ENCODE data around the gene DLGAP1.

DLGAP1 gene

GRCh38 chr18:3631887-3632286, 823.2 kb downstream of the DLGAP1 start:
- H3K9ac ChIP-seq (ENCODE audit: low read depth, low read length) = no peak overlapping the region
- H3K9me3 ChIP-seq (ENCODE audit: insufficient read depth, low read depth, low read length) = no peaks in the 10 kb centered on the region
- no peak overlapping the region for H3K27ac ChIP-seq (ENCODE audit: low read length)
- H3K27me3 ChIP-seq (ENCODE audit: insufficient read depth, low read length) = no peaks in the 10 kb centered on the region
- no peaks in the 10 kb centered on the region for H3K36me3 ChIP-seq (ENCODE audit: insufficient read depth, low read depth, low read length)
- no peak overlapping the region for H3K4me3 ChIP-seq (ENCODE audit: low read length)
- no peaks in the 10 kb centered on the region for H3K4me1 ChIP-seq (ENCODE audit: insufficient read depth, low read length)

GRCh38 chr18:3626929-3627458, 828.1 kb downstream of the DLGAP1 start:
- Histone ChIP-seq H3K4me1 (ENCODE audit: insufficient read depth, low read length) (peaks cover 31% of the 10 kb centered on the region), H3K27me3 (ENCODE audit: insufficient read depth, low read length) (no peaks in the 10 kb centered on the region), H3K9ac (ENCODE audit: low read depth, low read length) (no peak overlapping the region), H3K36me3 (ENCODE audit: insufficient read depth, low read depth, low read length) (no peaks in the 10 kb centered on the region), H3K27ac (ENCODE audit: low read length) (no peak overlapping the region), H3K4me3 (ENCODE audit: low read length) (no peak overlapping the region), H3K9me3 (ENCODE audit: insufficient read depth, low read depth, low read length) (no peaks in the 10 kb centered on the region)

DNA sequence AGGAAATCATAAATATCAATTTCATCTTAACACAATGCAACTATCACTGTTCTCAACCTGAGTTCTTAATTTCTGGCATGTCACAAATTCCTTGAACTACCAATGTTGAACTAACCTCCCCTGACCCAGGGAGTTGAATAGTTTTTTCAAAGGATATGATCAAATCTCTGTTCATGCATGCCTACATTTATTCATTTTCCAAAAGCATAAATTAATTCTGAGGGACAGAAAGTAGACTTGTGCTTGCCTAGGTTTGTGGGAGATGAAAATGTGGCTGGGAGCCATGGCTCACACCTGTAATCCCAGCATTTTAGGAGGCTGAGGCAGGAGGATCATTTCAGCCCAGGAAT, 829.4 kb downstream of the DLGAP1 start:
- H3K9me3 ChIP-seq (ENCODE audit: insufficient read depth, low read depth, low read length) = no peaks in the 10 kb centered on the region
- no peak overlapping the region for H3K4me3 ChIP-seq (ENCODE audit: low read length)
- no peak overlapping the region; the same call in 1 of the 2 replicates for H3K9ac ChIP-seq (ENCODE audit: low read depth, low read length)
- H3K27me3 ChIP-seq (ENCODE audit: insufficient read depth, low read length) = no peaks in the 10 kb centered on the region
- peaks cover 31% of the 10 kb centered on the region for H3K4me1 ChIP-seq (ENCODE audit: insufficient read depth, low read length)
- no peaks in the 10 kb centered on the region for H3K36me3 ChIP-seq (ENCODE audit: insufficient read depth, low read depth, low read length)
- no peak overlapping the region for H3K27ac ChIP-seq (ENCODE audit: low read length)

GRCh38 chr18:3624935-3625741, 830.0 kb downstream of the DLGAP1 start:
- Histone ChIP-seq H3K9ac (ENCODE audit: low read depth, low read length) (peak overlapping the region; percentile 60; the same call in 1 of the 2 replicates), H3K27me3 (ENCODE audit: insufficient read depth, low read length) (no peaks in the 10 kb centered on the region), H3K36me3 (ENCODE audit: insufficient read depth, low read depth, low read length) (no peaks in the 10 kb centered on the region), H3K27ac (ENCODE audit: low read length) (no peak overlapping the region), H3K9me3 (ENCODE audit: insufficient read depth, low read depth, low read length) (no peaks in the 10 kb centered on the region), H3K4me1 (ENCODE audit: insufficient read depth, low read length) (peaks cover 31% of the 10 kb centered on the region), H3K4me3 (ENCODE audit: low read length) (no peak overlapping the region)

DNA sequence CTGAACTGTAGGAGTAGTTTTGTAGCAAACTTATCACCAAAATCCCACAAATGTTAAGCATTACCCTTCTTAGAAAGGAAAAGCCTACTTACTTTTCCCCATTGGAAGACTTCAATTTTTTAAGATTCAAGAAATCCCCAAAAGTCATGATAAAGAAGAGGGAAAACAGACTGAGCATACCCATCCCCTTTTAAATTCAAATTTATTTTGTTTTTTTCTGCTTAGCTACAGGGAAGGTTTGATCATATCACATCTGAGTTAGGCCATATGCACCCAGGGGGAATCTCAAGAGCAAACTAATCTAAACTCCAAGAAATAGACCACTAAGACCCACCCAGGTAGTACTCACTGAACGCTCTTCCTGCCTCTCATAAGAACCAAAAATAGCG, 830.6 kb downstream of the DLGAP1 start:
- H3K9me3 ChIP-seq (ENCODE audit: insufficient read depth, low read depth, low read length) = no peaks in the 10 kb centered on the region
- H3K36me3 ChIP-seq (ENCODE audit: insufficient read depth, low read depth, low read length) = no peaks in the 10 kb centered on the region
- peaks cover 31% of the 10 kb centered on the region for H3K4me1 ChIP-seq (ENCODE audit: insufficient read depth, low read length)
- H3K27me3 ChIP-seq (ENCODE audit: insufficient read depth, low read length) = no peaks in the 10 kb centered on the region
- peak overlapping the region; percentile 16 for H3K27ac ChIP-seq (ENCODE audit: low read length)
- peak overlapping the region; percentile 60; the same call in 1 of the 2 replicates for H3K9ac ChIP-seq (ENCODE audit: low read depth, low read length)
- H3K4me3 ChIP-seq (ENCODE audit: low read length) = no peak overlapping the region; the same call in 1 of the 2 replicates

DNA sequence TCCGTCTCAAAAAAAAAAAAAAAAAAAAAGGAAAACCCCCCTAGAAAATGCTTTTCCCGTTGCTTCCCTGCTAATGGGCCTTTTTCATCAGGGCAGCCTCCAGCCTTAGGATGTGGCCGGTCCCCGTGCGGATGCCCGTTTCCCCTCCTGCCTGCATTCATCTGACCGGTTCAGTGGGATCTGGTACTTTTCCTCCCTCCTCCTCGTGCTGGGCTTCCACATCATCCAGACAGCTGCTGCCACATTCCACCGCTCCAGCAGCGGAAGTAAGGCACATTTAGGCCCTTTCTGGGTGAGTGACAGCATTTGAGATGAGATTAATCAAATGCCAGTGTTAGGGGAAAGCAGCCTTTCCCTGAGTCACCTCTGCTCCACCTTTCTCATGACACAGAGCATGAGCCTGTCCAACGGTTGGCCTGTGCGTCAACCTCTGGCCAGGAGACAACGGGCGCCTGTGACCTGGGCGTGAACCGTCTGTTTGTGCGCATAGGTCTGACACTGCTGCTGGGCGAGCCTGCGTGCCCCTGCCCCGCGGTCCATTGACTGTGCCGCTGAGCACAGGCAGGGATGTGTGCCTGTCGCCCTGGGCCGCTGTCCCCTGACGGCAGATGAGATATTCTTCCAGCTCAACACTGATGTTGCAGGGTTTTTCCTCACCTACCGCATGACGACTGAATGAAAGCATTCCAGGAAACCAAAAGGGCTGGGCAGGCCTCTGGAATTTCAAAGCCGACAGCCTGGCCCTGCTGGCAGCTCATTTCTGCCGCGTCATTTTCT, 831.1 kb downstream of the DLGAP1 start:
- peak overlapping the region; percentile 60 for H3K9ac ChIP-seq (ENCODE audit: low read depth, low read length)
- H3K27ac ChIP-seq (ENCODE audit: low read length) = peak overlapping the region; percentile 16
- no peaks in the 10 kb centered on the region for H3K36me3 ChIP-seq (ENCODE audit: insufficient read depth, low read depth, low read length)
- H3K9me3 ChIP-seq (ENCODE audit: insufficient read depth, low read depth, low read length) = no peaks in the 10 kb centered on the region
- H3K4me1 ChIP-seq (ENCODE audit: insufficient read depth, low read length) = peaks cover 31% of the 10 kb centered on the region
- H3K27me3 ChIP-seq (ENCODE audit: insufficient read depth, low read length) = no peaks in the 10 kb centered on the region
- no peak overlapping the region; the same call in 1 of the 2 replicates for H3K4me3 ChIP-seq (ENCODE audit: low read length)

DNA sequence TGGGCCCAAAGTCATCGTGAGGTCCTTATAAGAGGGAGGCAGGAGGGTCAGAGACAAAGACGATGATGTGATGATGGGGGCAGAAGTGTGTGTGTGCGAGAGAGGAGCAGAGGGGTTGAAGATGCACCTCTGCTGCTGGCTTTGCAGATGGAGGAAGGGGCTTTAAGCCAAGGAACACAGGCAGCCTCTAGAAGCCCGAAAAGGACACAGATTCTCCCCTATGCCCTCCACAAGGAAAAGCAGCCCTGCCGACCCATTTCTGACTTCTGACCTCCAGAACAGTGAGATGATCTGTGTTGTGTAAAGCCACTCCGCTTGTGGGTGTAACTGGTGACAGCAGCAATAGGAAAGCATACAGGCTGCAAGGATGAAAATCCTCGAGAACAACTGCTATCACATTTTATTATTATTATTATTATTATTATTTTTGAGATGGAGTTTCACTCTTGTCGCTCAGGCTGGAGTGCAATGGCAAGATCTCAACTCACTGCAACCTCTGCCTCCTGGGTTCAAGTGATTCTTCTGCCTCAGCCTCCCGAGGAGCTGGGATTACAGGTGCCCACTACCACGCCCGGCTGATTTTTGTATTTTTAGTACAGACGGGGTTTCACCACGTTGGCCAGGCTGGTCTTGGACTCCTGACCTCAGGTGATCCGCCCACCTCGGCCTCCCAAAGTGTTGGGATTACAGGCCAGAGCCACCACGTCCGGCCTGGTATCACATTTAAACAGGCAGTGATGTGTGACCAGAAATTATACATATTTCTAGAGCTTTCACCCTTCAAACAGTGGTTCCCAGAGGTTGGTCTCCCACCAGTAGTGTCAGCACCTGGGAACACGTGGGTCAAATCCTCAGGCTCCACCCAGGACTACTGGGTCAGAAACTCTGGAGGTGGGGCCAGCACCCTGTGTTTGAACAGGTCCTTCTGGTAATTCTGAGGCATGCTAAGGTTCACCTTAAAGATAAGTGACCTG, 834.7 kb downstream of the DLGAP1 start:
- no peak overlapping the region for H3K9ac ChIP-seq (ENCODE audit: low read depth, low read length)
- no peak overlapping the region for H3K4me3 ChIP-seq (ENCODE audit: low read length)
- no peak overlapping the region for H3K27ac ChIP-seq (ENCODE audit: low read length)
- H3K27me3 ChIP-seq (ENCODE audit: insufficient read depth, low read length) = no peaks in the 10 kb centered on the region
- H3K9me3 ChIP-seq (ENCODE audit: insufficient read depth, low read depth, low read length) = no peaks in the 10 kb centered on the region
- peaks cover 28% of the 10 kb centered on the region for H3K4me1 ChIP-seq (ENCODE audit: insufficient read depth, low read length)
- no peaks in the 10 kb centered on the region for H3K36me3 ChIP-seq (ENCODE audit: insufficient read depth, low read depth, low read length)

- peaks cover 25% of the 10 kb centered on the region for H3K4me1 ChIP-seq (ENCODE audit: insufficient read depth, low read length)
- no peak overlapping the region for H3K27ac ChIP-seq (ENCODE audit: low read length)
- H3K4me3 ChIP-seq (ENCODE audit: low read length) = no peak overlapping the region
- no peak overlapping the region for H3K9ac ChIP-seq (ENCODE audit: low read depth, low read length)
- no peaks in the 10 kb centered on the region for H3K27me3 ChIP-seq (ENCODE audit: insufficient read depth, low read length)
- no peaks in the 10 kb centered on the region for H3K9me3 ChIP-seq (ENCODE audit: insufficient read depth, low read depth, low read length)
- H3K36me3 ChIP-seq (ENCODE audit: insufficient read depth, low read depth, low read length) = no peaks in the 10 kb centered on the region
These were observed 835.4 kb downstream of the DLGAP1 start for GRCh38 chr18:3619746-3620145.

GRCh38 chr18:3619222-3619621, 835.9 kb downstream of the DLGAP1 start:
- Histone ChIP-seq H3K27me3 (ENCODE audit: insufficient read depth, low read length) (no peaks in the 10 kb centered on the region), H3K4me3 (ENCODE audit: low read length) (no peak overlapping the region), H3K9ac (ENCODE audit: low read depth, low read length) (no peak overlapping the region), H3K27ac (ENCODE audit: low read length) (no peak overlapping the region), H3K4me1 (ENCODE audit: insufficient read depth, low read length) (peaks cover 20% of the 10 kb centered on the region), H3K9me3 (ENCODE audit: insufficient read depth, low read depth, low read length) (no peaks in the 10 kb centered on the region), H3K36me3 (ENCODE audit: insufficient read depth, low read depth, low read length) (no peaks in the 10 kb centered on the region)

- no peak overlapping the region for H3K9ac ChIP-seq (ENCODE audit: low read depth, low read length)
- no peaks in the 10 kb centered on the region for H3K27me3 ChIP-seq (ENCODE audit: insufficient read depth, low read length)
- H3K27ac ChIP-seq (ENCODE audit: low read length) = no peak overlapping the region
- no peak overlapping the region for H3K4me3 ChIP-seq (ENCODE audit: low read length)
- H3K9me3 ChIP-seq (ENCODE audit: insufficient read depth, low read depth, low read length) = no peaks in the 10 kb centered on the region
- H3K36me3 ChIP-seq (ENCODE audit: insufficient read depth, low read depth, low read length) = no peaks in the 10 kb centered on the region
- peaks cover 5% of the 10 kb centered on the region for H3K4me1 ChIP-seq (ENCODE audit: insufficient read depth, low read length)
These were observed 838.4 kb downstream of the DLGAP1 start for GRCh38 chr18:3616744-3617143.

DNA sequence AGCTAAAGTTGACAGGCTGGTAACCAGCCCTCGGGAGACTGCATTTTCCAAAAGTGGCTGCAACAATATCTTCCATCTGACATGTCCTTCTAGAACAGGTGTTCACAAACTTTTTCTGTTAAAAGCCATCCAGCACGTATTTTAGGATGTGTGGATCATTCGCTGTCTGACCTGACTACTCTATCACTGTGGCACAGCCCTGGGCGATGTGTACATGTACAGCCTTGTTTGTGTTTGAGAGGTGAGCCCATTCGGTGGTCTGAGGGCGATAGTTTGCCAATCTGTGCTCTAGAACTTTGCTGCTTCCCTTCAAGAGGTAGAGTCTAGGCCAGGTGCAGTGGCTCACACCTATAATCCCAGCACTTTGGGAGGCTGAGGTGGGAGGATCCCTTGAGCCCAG, 839.0 kb downstream of the DLGAP1 start:
- H3K36me3 ChIP-seq (ENCODE audit: insufficient read depth, low read depth, low read length) = no peaks in the 10 kb centered on the region
- peaks cover 5% of the 10 kb centered on the region for H3K4me1 ChIP-seq (ENCODE audit: insufficient read depth, low read length)
- no peak overlapping the region for H3K27ac ChIP-seq (ENCODE audit: low read length)
- no peaks in the 10 kb centered on the region for H3K9me3 ChIP-seq (ENCODE audit: insufficient read depth, low read depth, low read length)
- no peak overlapping the region for H3K9ac ChIP-seq (ENCODE audit: low read depth, low read length)
- H3K4me3 ChIP-seq (ENCODE audit: low read length) = no peak overlapping the region
- H3K27me3 ChIP-seq (ENCODE audit: insufficient read depth, low read length) = no peaks in the 10 kb centered on the region
